OCI-M2 (cell line): ENCODE data around the gene ASPM.

Experiments used
- DNase-seq: peaks from one replicate; lab custom pipeline; 2025; ENCODE audit not compliant: unreplicated experiment; lab: John Stamatoyannopoulos, UW

The ASPM gene, protein sequence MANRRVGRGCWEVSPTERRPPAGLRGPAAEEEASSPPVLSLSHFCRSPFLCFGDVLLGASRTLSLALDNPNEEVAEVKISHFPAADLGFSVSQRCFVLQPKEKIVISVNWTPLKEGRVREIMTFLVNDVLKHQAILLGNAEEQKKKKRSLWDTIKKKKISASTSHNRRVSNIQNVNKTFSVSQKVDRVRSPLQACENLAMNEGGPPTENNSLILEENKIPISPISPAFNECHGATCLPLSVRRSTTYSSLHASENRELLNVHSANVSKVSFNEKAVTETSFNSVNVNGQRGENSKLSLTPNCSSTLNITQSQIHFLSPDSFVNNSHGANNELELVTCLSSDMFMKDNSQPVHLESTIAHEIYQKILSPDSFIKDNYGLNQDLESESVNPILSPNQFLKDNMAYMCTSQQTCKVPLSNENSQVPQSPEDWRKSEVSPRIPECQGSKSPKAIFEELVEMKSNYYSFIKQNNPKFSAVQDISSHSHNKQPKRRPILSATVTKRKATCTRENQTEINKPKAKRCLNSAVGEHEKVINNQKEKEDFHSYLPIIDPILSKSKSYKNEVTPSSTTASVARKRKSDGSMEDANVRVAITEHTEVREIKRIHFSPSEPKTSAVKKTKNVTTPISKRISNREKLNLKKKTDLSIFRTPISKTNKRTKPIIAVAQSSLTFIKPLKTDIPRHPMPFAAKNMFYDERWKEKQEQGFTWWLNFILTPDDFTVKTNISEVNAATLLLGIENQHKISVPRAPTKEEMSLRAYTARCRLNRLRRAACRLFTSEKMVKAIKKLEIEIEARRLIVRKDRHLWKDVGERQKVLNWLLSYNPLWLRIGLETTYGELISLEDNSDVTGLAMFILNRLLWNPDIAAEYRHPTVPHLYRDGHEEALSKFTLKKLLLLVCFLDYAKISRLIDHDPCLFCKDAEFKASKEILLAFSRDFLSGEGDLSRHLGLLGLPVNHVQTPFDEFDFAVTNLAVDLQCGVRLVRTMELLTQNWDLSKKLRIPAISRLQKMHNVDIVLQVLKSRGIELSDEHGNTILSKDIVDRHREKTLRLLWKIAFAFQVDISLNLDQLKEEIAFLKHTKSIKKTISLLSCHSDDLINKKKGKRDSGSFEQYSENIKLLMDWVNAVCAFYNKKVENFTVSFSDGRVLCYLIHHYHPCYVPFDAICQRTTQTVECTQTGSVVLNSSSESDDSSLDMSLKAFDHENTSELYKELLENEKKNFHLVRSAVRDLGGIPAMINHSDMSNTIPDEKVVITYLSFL (N-terminal part only)

GRCh38 chr1:197146101-197147095, at the start of gene ASPM:
ASPM (minus strand) TSS chr1:197146669; CDS start chr1:197146437, 232 bp downstream.
- DNase-seq, result peak; percentile 49

- DNase-seq, result no peak
Measured at GRCh38 chr1:197195100-197195499, 48.6 kb upstream of the ASPM start.

DNA sequence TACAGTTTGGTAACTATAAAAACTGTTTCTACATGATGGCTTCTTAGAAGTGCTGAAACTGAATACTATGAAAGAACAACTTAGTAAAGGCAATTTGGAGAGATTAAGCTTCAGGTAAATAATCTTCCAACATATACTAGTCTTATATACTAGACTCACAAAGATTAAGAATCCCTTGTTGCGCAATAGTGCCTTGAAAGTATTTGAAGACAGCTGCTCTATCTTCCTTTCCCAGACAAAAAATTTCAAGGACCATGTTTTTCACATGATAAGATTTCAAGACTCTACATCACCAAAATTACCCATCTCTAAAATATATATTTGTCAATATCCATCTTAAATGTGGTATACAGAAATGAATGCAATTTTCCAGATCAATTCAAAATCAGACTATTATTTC, 37.7 kb upstream of the ASPM start:
- no peak for DNase-seq

GRCh38 chr1:197183195-197183748, 36.8 kb upstream of the ASPM start:
- DNase-seq, result no peak

- no peak for DNase-seq
Measured at GRCh38 chr1:197182716-197183115, 36.2 kb upstream of the ASPM start.

DNA sequence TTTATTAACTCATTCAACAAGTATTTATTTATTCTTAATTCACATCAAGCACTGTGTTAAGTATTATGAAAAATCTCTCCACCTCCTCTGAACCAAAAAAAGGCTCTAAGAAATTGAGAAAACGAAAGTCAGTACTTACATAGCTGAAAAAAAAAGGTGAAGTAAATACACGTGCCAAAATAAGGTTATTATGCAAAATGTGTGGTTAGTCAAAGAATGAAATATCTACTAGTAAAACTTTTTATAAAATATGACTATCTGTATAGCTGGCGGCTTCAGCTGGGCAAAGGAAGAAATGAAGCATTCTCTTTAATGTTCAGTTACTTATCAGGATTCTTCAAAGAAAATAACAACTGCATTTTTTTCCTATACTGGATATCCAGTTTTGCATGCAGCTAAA, 35.5 kb upstream of the ASPM start:
- DNase-seq, result no peak

GRCh38 chr1:197180252-197180878, 33.9 kb upstream of the ASPM start:
- no peak for DNase-seq

DNA sequence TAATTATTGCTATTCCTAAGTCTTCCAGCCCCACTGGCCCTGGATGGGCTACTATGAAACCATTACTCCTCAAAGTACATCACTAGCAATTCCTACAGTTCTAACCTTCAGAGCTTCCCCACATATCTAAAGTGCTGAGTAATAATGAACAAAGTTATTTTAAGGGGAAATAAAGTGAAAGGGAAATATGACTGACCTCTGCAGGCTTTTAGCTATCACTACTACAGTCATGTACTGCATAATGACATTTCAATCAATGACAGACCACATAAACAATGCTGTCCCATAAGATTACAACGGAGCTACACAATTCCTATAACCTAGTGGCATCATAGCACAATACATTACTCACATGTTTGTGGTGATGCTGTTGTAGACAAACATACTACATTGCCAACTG, 32.5 kb upstream of the ASPM start:
- no peak for DNase-seq

- DNase-seq, result no peak
Measured at GRCh38 chr1:197174818-197175217, 28.3 kb upstream of the ASPM start.

- no peak for DNase-seq
Measured at GRCh38 chr1:197173571-197174507, 27.4 kb upstream of the ASPM start.

DNA sequence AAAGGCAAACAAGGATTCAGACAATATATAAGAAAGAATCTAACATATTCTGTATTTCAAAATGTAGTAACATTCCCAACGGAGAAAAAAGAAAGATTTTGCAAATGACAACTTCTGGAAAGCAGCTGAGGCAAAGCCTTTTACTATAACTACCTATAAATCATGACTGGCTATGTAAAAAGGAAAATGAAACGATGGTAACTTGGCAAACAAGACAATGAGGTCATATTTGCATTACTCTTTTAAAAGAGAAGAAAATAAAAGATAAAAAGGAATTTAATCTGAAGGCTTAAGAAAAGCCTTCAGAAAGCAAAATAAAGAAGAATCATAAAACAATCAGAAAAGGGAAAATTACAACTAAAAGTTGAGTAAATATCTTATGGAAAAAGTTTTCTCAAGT, 25.1 kb upstream of the ASPM start:
- DNase-seq, result no peak

- no peak for DNase-seq
Measured at GRCh38 chr1:197170538-197170937, 24.1 kb upstream of the ASPM start.

GRCh38 chr1:197159461-197159860, 13.0 kb upstream of the ASPM start:
- DNase-seq, result no peak

- no peak for DNase-seq
Measured at GRCh38 chr1:197156692-197157091, 10.2 kb upstream of the ASPM start.

- no peak for DNase-seq
Measured at GRCh38 chr1:197152662-197153061, 6.2 kb upstream of the ASPM start.

DNA sequence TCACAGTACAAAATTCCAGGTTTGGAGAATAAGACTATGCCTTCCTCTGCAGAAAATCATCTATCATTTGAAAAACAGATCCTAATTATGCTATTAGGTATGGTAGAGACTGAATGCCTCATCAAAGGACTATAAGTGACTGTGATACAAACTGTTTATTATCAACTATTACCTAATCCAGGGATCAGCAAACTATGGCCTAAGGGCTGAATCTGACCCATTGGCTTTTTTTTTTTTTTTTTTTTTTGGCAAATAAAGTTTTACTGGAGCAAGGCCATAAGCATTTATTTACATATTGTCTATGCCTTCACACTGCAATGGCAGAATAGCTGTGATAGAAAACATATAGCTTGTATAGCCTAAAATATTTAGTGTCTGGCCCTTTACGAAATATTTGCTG, 4.7 kb upstream of the ASPM start:
- DNase-seq, result no peak

- no peak for DNase-seq
Measured at GRCh38 chr1:197150336-197151005, 4.0 kb upstream of the ASPM start.

GRCh38 chr1:197149340-197149739, 2.9 kb upstream of the ASPM start:
- DNase-seq, result no peak
